SK-N-SH treated with all-trans-retinoic acid at 6 μM for 48 hours (cell line): ENCODE data around the gene TNPO3.

Experiments
- ARNTL ChIP-seq: fragments of 450-650 bp; formaldehyde crosslinking; IDR thresholded peaks from 2 replicates; pipeline ENCODE4 v1.5.0; 2020; ENCODE audit warnings: low read depth, mild to moderate bottlenecking, moderate library complexity, borderline replicate concordance
- CSDC2 ChIP-seq: fragments of 250-450 bp; sonication (Bioruptor Pico); IDR thresholded peaks from 2 replicates; pipeline ENCODE4 v1.5.0; 2020; ENCODE audit warnings: mild to moderate bottlenecking, moderate library complexity
- GLIS3 ChIP-seq: fragments of 250-450 bp; sonication (Bioruptor Pico); IDR thresholded peaks from 2 replicates; pipeline ENCODE4 v1.5.0; 2020; ENCODE audit warnings: mild to moderate bottlenecking, moderate library complexity
- ISL1 ChIP-seq: fragments of 250-450 bp; sonication (Bioruptor Pico); IDR thresholded peaks from 2 replicates; pipeline ENCODE4 v2.1.2; 2022; ENCODE audit warnings: mild to moderate bottlenecking, moderate library complexity
- POU6F1 ChIP-seq: fragments of 250-450 bp; sonication (Bioruptor Pico); IDR thresholded peaks from 2 replicates; pipeline ENCODE4 v1.8.0; 2021; ENCODE audit warnings: low read depth, mild to moderate bottlenecking, moderate library complexity, borderline replicate concordance
- RARB ChIP-seq: fragments of 250-450 bp; sonication (Bioruptor Pico); IDR thresholded peaks from 2 replicates; pipeline ENCODE4 v1.8.0; 2021; ENCODE audit warnings: mild to moderate bottlenecking, moderate library complexity
- ZFP3 ChIP-seq: fragments of 250-450 bp; sonication (Bioruptor Pico); IDR thresholded peaks from 2 replicates; pipeline ENCODE4 v1.5.0; 2020; ENCODE audit warnings: mild to moderate bottlenecking, moderate library complexity
- ZFP30 ChIP-seq: fragments of 450-650 bp; formaldehyde crosslinking; IDR thresholded peaks from 2 replicates; pipeline ENCODE4 v1.5.0; 2022; ENCODE audit warnings: mild to moderate bottlenecking, moderate library complexity
- ZNF565 ChIP-seq: fragments of 450-650 bp; formaldehyde crosslinking; conservative IDR thresholded peaks from 2 replicates; pipeline ENCODE4 v1.5.0; 2020; ENCODE audit warnings: low read depth, mild to moderate bottlenecking, moderate library complexity
- TF ChIP-seq, protein P1 (sequence below): fragments of 250-450 bp; sonication (Bioruptor Pico); IDR thresholded peaks from 2 replicates; pipeline ENCODE4 v1.8.0; 2020; ENCODE audit warnings: mild to moderate bottlenecking, moderate library complexity, borderline replicate concordance
- TF ChIP-seq, protein P2 (sequence below): fragments of 250-450 bp; sonication (Bioruptor Pico); IDR thresholded peaks from 2 replicates; pipeline ENCODE4 v1.5.1; 2020; ENCODE audit warnings: low read depth, mild to moderate bottlenecking, moderate library complexity
- TF ChIP-seq, protein P3 (sequence below): fragments of 250-450 bp; sonication (Bioruptor Pico); IDR thresholded peaks from 2 replicates; pipeline ENCODE4 v1.5.0; 2020; ENCODE audit warnings: mild to moderate bottlenecking, moderate library complexity

GRCh38 chr7:129055861-129056464, 1.1 kb upstream of the TNPO3 start:
- TF ChIP-seq ZFP30 (no peak), ZFP3 (CRISPR knock-in tag) (no peak), POU6F1 (CRISPR knock-in tag) (no peak), RARB (CRISPR knock-in tag) (no peak), ZNF565 (CRISPR knock-in tag) (no peak), CSDC2 (CRISPR knock-in tag) (no peak), ARNTL (CRISPR knock-in tag) (no peak), GLIS3 (no peak), ISL1 (CRISPR knock-in tag) (no peak)
- TF ChIP-seq, protein P1, sequence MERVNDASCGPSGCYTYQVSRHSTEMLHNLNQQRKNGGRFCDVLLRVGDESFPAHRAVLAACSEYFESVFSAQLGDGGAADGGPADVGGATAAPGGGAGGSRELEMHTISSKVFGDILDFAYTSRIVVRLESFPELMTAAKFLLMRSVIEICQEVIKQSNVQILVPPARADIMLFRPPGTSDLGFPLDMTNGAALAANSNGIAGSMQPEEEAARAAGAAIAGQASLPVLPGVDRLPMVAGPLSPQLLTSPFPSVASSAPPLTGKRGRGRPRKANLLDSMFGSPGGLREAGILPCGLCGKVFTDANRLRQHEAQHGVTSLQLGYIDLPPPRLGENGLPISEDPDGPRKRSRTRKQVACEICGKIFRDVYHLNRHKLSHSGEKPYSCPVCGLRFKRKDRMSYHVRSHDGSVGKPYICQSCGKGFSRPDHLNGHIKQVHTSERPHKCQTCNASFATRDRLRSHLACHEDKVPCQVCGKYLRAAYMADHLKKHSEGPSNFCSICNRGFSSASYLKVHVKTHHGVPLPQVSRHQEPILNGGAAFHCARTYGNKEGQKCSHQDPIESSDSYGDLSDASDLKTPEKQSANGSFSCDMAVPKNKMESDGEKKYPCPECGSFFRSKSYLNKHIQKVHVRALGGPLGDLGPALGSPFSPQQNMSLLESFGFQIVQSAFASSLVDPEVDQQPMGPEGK (CRISPR knock-in tag): no peak
- TF ChIP-seq, protein P2, sequence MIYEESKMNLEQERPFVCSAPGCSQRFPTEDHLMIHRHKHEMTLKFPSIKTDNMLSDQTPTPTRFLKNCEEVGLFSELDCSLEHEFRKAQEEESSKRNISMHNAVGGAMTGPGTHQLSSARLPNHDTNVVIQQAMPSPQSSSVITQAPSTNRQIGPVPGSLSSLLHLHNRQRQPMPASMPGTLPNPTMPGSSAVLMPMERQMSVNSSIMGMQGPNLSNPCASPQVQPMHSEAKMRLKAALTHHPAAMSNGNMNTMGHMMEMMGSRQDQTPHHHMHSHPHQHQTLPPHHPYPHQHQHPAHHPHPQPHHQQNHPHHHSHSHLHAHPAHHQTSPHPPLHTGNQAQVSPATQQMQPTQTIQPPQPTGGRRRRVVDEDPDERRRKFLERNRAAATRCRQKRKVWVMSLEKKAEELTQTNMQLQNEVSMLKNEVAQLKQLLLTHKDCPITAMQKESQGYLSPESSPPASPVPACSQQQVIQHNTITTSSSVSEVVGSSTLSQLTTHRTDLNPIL (CRISPR knock-in tag): no peak
- TF ChIP-seq, protein P3, sequence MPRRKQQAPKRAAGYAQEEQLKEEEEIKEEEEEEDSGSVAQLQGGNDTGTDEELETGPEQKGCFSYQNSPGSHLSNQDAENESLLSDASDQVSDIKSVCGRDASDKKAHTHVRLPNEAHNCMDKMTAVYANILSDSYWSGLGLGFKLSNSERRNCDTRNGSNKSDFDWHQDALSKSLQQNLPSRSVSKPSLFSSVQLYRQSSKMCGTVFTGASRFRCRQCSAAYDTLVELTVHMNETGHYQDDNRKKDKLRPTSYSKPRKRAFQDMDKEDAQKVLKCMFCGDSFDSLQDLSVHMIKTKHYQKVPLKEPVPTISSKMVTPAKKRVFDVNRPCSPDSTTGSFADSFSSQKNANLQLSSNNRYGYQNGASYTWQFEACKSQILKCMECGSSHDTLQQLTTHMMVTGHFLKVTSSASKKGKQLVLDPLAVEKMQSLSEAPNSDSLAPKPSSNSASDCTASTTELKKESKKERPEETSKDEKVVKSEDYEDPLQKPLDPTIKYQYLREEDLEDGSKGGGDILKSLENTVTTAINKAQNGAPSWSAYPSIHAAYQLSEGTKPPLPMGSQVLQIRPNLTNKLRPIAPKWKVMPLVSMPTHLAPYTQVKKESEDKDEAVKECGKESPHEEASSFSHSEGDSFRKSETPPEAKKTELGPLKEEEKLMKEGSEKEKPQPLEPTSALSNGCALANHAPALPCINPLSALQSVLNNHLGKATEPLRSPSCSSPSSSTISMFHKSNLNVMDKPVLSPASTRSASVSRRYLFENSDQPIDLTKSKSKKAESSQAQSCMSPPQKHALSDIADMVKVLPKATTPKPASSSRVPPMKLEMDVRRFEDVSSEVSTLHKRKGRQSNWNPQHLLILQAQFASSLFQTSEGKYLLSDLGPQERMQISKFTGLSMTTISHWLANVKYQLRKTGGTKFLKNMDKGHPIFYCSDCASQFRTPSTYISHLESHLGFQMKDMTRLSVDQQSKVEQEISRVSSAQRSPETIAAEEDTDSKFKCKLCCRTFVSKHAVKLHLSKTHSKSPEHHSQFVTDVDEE: no peak
